Lung (tissue), 12 donors: ENCODE results near the gene SPTBN1. TPM values are rescaled to one million over a fixed set of nuclear protein-coding genes. Genes with fewer than 3 reads are reported as not detected.

Experiments used
- ATAC-seq: fragments of 200-7000 bp; cut with Tn5 transposase; one replicate; pipeline ENCODE4 v1.9.1; 2020; ENCODE audit warnings: moderate number of reproducible peaks; ENCODE audit not compliant: insufficient read depth, low FRiP score
- DNase-seq, 3 donors: peaks; one replicate each; pipeline ENCODE4 v3.0.0-alpha.2; 2013 to 2017
- H3K27ac ChIP-seq, 2 donors: one replicate each; pipeline ENCODE4 v1.5.1; 2013; ENCODE audit warnings: mild to moderate bottlenecking in 2 of 2, moderate library complexity in 2 of 2, control low read depth in 1 of 2, inconsistent platforms in 1 of 2, low read depth in 1 of 2, low read length in 1 of 2
- H3K27me3 ChIP-seq, 3 donors: one replicate each; pipeline ENCODE4 v1.5.1; 2013; ENCODE audit warnings: low read length in 2 of 3; ENCODE audit not compliant: control insufficient read depth in 3 of 3, insufficient read depth in 3 of 3
- H3K36me3 ChIP-seq, 4 donors: one replicate each; pipeline ENCODE4 v1.5.1; 2013; ENCODE audit warnings: low read length in 4 of 4, mild to moderate bottlenecking in 1 of 4, moderate library complexity in 1 of 4; ENCODE audit not compliant: control insufficient read depth in 4 of 4, insufficient read depth in 4 of 4
- H3K4me1 ChIP-seq, 5 donors: one replicate each; pipeline ENCODE4 v1.5.1; 2013; ENCODE audit warnings: low read length in 5 of 5, mild to moderate bottlenecking in 2 of 5, moderate library complexity in 1 of 5; ENCODE audit not compliant: control insufficient read depth in 5 of 5, insufficient read depth in 5 of 5
- H3K4me3 ChIP-seq: one replicate; pipeline ENCODE4 v1.5.1; 2013; ENCODE audit warnings: mild to moderate bottlenecking, control low read depth, moderate library complexity
- H3K9ac ChIP-seq, 2 donors: one replicate each; pipeline ENCODE4 v1.5.1; 2013; ENCODE audit warnings: low read length in 2 of 2, control low read depth in 1 of 2; ENCODE audit not compliant: insufficient read depth in 1 of 2
- H3K9me3 ChIP-seq, 4 donors: one replicate each; pipeline ENCODE4 v1.5.1; 2013; ENCODE audit warnings: low read length in 3 of 4, mild to moderate bottlenecking in 1 of 4, moderate library complexity in 1 of 4; ENCODE audit not compliant: control insufficient read depth in 4 of 4, insufficient read depth in 3 of 4
- CTCF ChIP-seq: IDR thresholded peaks from 2 replicates; pipeline ENCODE4 v1.5.1; 2012; ENCODE audit warnings: mild to moderate bottlenecking; ENCODE audit errors: control extremely low read depth, extremely low read depth
- WGBS, 2 donors: extraction: QIAGEN DNeasy Blood & Tissue Kit; methylation state at CpG; one replicate each; pipeline ENCODE4 v1.1.7; 2013; 5-methylcytosine and 5-hydroxymethylcytosine counted together
- polyA plus RNA-seq, 2 donors: library from polyadenylated mRNA; stranded (reverse); fragments of 200-250 nt; gene quantifications; one replicate each; pipeline ENCODE4 v1.2.1, GENCODE V29; 2013
- total RNA-seq, 2 donors: library from RNA; depleted of rRNA in 1 of 2; stranded (reverse); fragments of >200 nt in 1 of 2; gene quantifications; one replicate each; pipeline ENCODE4 v1.2.1, GENCODE V29; 2014 to 2021
- donor health status: control.
- donor health status: control.
- donor health status: Bipolar disorder and iron deficiency.
- donor health status: healthy.
- donor health status: DM: yes; HTN: yes; CAD: no.

Gene SPTBN1
- total and polyA plus RNA-seq, 4 donors: 89.4 to 715 (median 275) TPM

DNA sequence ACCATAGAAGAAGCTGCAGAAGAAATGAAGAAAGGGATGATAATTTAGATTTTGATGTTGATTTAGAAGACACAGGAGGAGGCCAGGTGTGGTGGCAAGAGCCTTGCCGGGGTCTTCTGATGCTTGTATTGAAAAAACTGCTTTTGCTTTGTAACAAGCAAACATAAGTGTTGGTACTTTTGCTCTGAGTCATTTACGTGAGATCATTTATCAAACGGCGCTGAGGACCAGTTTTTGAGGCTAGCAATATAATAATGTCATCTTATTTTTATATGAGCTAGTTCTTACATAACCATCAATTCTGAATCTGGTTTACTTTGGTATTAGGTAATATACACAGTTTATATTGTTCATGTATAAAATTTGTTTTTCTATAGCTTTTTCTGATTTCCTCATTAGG, 30.6 kb downstream of the SPTBN1 start:
- Histone ChIP-seq H3K4me3 (no peak overlapping the region), H3K27ac (no peak overlapping the region), H3K27me3 (no peaks in the 10 kb centered on the region), H3K9me3 (no peaks in the 10 kb centered on the region), H3K4me1 (peaks cover 15 to 42% (median 33%) of the 10 kb centered on the region in 5 donors), H3K36me3 (peaks cover 0 to 4% (median 2%) of the 10 kb centered on the region in 4 donors), H3K9ac (no peak overlapping the region)
- ATAC-seq (no peak), DNase-seq (no peak)
- no peak for TF ChIP-seq CTCF
- 82 to 88% methylated on average over 4 of the region's 4 CpGs for WGBS, 2 donors

- Histone ChIP-seq H3K9me3 (no peaks in the 10 kb centered on the region), H3K4me3 (no peak overlapping the region), H3K27ac (no peak overlapping the region), H3K4me1 (peaks cover 6 to 32% (median 16%) of the 10 kb centered on the region in 5 donors), H3K27me3 (no peaks in the 10 kb centered on the region), H3K36me3 (peaks cover 0 to 12% (median 6%) of the 10 kb centered on the region in 4 donors), H3K9ac (no peak overlapping the region)
- DNase-seq: no peak
- no peak for ATAC-seq
- no peak for TF ChIP-seq CTCF
- 19 to 45% methylated on average over 2 of the region's 2 CpGs for WGBS, 2 donors
These were observed 34.7 kb downstream of the SPTBN1 start for GRCh38 chr2:54490863-54491262.

DNA sequence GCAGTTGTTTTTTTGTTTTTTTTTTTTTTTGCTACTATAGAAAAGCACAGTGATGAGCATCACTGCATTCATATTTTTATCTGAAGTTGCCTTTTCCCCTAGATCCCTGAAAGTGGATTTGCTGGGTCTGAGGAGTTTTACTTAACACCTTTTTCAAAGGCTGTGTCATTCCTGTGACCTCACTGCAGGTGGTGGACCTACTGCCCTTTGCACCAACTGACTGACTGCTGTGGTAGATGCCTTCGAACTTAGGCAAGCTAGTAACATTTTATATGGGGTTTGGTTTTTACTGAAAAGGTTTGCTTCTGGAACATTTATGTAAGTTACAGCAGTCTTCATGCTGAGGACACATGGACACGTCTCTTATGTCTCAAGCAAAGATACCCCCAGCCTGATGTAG, 36.2 kb downstream of the SPTBN1 start:
- peaks cover 0 to 11% (median 6%) of the 10 kb centered on the region in 4 donors for H3K36me3 ChIP-seq
- H3K27me3 ChIP-seq: no peaks in the 10 kb centered on the region
- no peak for TF ChIP-seq CTCF
- no peaks in the 10 kb centered on the region for H3K9me3 ChIP-seq
- no peak overlapping the region for H3K9ac ChIP-seq
- no peak for DNase-seq
- no peak for ATAC-seq
- peaks cover 6 to 31% (median 19%) of the 10 kb centered on the region in 5 donors for H3K4me1 ChIP-seq
- no peak overlapping the region for H3K27ac ChIP-seq
- 81 to 82% methylated on average over 2 of the region's 2 CpGs for WGBS, 2 donors
- no peak overlapping the region for H3K4me3 ChIP-seq

DNA sequence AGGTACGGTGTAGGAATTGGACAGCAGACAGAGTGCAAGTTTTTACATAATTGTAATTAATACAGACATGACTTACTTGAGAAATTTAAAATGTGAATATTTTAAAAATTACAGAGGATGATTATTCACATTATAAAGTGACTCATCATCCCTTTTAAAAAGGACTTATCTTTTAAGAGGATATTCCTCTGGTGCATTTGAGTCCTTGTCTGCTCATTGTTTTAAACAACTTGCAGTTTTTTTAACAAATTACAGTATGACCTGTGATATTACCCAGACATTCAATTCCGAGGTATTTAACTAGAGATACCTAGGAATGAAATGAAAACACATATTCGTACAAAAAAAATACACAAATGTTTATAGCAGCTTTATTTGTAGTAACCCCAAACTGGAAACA, 38.0 kb downstream of the SPTBN1 start:
- no peak overlapping the region for H3K27ac ChIP-seq
- no peak overlapping the region for H3K9ac ChIP-seq
- H3K9me3 ChIP-seq: no peaks in the 10 kb centered on the region
- H3K4me3 ChIP-seq: no peak overlapping the region
- peaks cover 0 to 9% (median 5%) of the 10 kb centered on the region in 4 donors for H3K36me3 ChIP-seq
- DNase-seq (no peak), ATAC-seq (no peak)
- H3K4me1 ChIP-seq: peaks cover 6 to 31% (median 20%) of the 10 kb centered on the region in 5 donors
- 74 to 83% methylated on average over 3 of the region's 3 CpGs for WGBS, 2 donors
- H3K27me3 ChIP-seq: no peaks in the 10 kb centered on the region
- no peak for TF ChIP-seq CTCF
